NB4 (cell line): ENCODE data around the gene ARID5A.

Source experiments
- CTCF ChIP-seq: IDR thresholded peaks from one replicate; pipeline ENCODE4 v1.5.1; 2012; ENCODE audit warnings: low read depth, low read length
- MYC ChIP-seq: IDR thresholded peaks from 2 replicates; pipeline ENCODE4 v1.6.1; 2011; ENCODE audit warnings: low read depth, low read length
- POLR2A ChIP-seq: IDR thresholded peaks from 2 replicates; pipeline ENCODE4 v1.6.1; 2011; ENCODE audit warnings: mild to moderate bottlenecking; ENCODE audit not compliant: insufficient read length; ENCODE audit errors: extremely low read depth
- TF ChIP-seq, protein P1 (sequence below): IDR thresholded peaks from 2 replicates; pipeline ENCODE4 v1.6.1; 2011; ENCODE audit warnings: low read depth, low read length

GRCh38 chr2:96494188-96494587, 42.4 kb upstream of the ARID5A start:
- TF ChIP-seq CTCF (no peak), POLR2A (no peak), MYC (no peak)
- TF ChIP-seq, protein P1, sequence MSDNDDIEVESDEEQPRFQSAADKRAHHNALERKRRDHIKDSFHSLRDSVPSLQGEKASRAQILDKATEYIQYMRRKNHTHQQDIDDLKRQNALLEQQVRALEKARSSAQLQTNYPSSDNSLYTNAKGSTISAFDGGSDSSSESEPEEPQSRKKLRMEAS, result no peak
